ENCODE data around the gene PLEKHM3. TPM values are rescaled to one million over a fixed set of nuclear protein-coding genes. Genes with fewer than 3 reads are reported as not detected.

The PLEKHM3 gene
- total RNA-seq, 1 experiment from 2014 or later = 2.5 TPM

DNA sequence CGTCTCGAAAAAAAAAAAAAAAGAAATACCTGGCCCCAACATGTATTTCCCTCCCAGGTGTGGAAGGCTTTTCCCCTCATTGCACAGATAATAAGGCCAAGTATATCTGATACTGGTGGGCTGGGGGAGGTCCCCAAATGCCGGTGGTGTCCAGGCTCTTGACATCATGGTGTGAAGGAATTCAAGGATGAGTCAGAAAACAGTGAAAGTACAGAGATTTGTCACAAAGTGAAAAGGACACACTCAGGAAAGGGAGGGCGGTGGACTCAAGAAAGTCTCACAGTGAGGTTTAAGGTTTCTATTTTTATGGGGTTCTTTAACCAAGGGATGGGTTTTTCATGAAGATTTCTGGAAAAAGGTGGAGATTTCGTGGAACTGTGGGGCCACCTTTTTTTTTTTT, 217.8 kb downstream of the PLEKHM3 start:
- H3K4me1 ChIP-seq (ENCODE audit: control insufficient read depth, insufficient read depth, low read length) = peaks cover 5% of the 10 kb centered on the region
- DNase-seq (ENCODE audit: low read depth, low spot score) (no peak), ATAC-seq (no peak)
- intact Hi-C loops (cut with micrococcal nuclease; ENCODE audit: unreplicated experiment) = no loop called here
- no peaks in the 10 kb centered on the region for H3K27me3 ChIP-seq (ENCODE audit: control insufficient read depth, insufficient read depth, low read length)
- H3K27ac ChIP-seq (ENCODE audit: low read length) = no peak overlapping the region
- TF ChIP-seq, protein P1, sequence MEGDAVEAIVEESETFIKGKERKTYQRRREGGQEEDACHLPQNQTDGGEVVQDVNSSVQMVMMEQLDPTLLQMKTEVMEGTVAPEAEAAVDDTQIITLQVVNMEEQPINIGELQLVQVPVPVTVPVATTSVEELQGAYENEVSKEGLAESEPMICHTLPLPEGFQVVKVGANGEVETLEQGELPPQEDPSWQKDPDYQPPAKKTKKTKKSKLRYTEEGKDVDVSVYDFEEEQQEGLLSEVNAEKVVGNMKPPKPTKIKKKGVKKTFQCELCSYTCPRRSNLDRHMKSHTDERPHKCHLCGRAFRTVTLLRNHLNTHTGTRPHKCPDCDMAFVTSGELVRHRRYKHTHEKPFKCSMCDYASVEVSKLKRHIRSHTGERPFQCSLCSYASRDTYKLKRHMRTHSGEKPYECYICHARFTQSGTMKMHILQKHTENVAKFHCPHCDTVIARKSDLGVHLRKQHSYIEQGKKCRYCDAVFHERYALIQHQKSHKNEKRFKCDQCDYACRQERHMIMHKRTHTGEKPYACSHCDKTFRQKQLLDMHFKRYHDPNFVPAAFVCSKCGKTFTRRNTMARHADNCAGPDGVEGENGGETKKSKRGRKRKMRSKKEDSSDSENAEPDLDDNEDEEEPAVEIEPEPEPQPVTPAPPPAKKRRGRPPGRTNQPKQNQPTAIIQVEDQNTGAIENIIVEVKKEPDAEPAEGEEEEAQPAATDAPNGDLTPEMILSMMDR (IDR thresholded peaks at IDR 0.05) = no peak
- TF ChIP-seq POLR2AphosphoS5 (IDR thresholded peaks at IDR 0.05; ENCODE audit: low read depth, low read length) (no peak), TCF7L2 (IDR thresholded peaks at IDR 0.05; ENCODE audit: low read depth, low read length) (no peak), SIN3A (IDR thresholded peaks at IDR 0.05; ENCODE audit: borderline replicate concordance, insufficient read depth, low read depth, low read length) (no peak)
- TF ChIP-seq, protein P2, sequence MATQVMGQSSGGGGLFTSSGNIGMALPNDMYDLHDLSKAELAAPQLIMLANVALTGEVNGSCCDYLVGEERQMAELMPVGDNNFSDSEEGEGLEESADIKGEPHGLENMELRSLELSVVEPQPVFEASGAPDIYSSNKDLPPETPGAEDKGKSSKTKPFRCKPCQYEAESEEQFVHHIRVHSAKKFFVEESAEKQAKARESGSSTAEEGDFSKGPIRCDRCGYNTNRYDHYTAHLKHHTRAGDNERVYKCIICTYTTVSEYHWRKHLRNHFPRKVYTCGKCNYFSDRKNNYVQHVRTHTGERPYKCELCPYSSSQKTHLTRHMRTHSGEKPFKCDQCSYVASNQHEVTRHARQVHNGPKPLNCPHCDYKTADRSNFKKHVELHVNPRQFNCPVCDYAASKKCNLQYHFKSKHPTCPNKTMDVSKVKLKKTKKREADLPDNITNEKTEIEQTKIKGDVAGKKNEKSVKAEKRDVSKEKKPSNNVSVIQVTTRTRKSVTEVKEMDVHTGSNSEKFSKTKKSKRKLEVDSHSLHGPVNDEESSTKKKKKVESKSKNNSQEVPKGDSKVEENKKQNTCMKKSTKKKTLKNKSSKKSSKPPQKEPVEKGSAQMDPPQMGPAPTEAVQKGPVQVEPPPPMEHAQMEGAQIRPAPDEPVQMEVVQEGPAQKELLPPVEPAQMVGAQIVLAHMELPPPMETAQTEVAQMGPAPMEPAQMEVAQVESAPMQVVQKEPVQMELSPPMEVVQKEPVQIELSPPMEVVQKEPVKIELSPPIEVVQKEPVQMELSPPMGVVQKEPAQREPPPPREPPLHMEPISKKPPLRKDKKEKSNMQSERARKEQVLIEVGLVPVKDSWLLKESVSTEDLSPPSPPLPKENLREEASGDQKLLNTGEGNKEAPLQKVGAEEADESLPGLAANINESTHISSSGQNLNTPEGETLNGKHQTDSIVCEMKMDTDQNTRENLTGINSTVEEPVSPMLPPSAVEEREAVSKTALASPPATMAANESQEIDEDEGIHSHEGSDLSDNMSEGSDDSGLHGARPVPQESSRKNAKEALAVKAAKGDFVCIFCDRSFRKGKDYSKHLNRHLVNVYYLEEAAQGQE (IDR thresholded peaks at IDR 0.05; ENCODE audit: insufficient read depth in 1 of 2, low read depth in 2 of 2, low read length in 1 of 2) = no peak
- POLR2A ChIA-PET = no interaction called here
- CTCF ChIA-PET = no interaction called here
- no peaks in the 10 kb centered on the region for H3K9me3 ChIP-seq (ENCODE audit: control insufficient read depth, insufficient read depth, low read depth, low read length)
- no peaks in the 10 kb centered on the region for H3K36me3 ChIP-seq (ENCODE audit: control insufficient read depth, insufficient read depth, low read length)
- BruUV-seq (replicated peaks) = no TSS peak
- no peak overlapping the region for H3K4me3 ChIP-seq (ENCODE audit: low read depth in 2 of 2, low read length in 2 of 2)
- in situ Hi-C loops (cut with HindIII; ENCODE audit: low pct_unique_long_range_greater_than_20kb, low sequenced_read_pairs) = no loop called here

DNA sequence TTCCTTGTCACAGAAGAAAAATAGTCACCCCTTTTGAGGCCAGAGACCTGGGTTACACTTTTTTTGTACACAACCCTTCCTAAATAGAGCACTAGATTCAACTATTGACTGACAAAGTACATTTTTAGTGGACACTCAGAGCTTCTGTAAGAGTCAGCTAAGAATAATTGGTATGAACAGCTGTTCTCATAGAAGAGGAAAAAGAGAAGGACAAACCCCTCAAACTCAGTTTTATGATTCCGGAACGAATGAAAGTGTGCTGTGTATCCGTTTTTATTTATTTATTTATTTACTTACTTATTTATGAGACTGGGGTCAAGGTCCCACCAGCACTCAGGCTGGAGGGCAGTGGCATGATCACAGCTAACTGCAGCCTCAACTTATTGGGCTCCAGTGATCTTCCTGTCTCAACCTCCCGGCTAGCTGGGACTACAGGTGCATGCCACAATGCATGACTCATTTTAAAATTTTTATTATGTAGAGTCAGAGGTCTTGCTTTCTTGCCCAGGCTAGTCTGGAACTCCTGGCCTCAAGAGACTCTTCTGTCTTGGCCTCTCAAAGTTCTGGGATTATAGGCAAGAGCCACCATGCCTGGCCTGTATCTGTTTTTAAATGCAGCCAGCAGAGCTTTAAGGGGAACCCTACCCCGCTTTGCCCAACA, 219.6 kb downstream of the PLEKHM3 start:
- Histone ChIP-seq H3K27me3 (ENCODE audit: control insufficient read depth, insufficient read depth, low read length) (no peaks in the 10 kb centered on the region), H3K36me3 (ENCODE audit: control insufficient read depth, insufficient read depth, low read length) (no peaks in the 10 kb centered on the region), H3K9me3 (ENCODE audit: control insufficient read depth, insufficient read depth, low read depth, low read length) (no peaks in the 10 kb centered on the region), H3K4me1 (ENCODE audit: control insufficient read depth, insufficient read depth, low read length) (peaks cover 5% of the 10 kb centered on the region), H3K27ac (ENCODE audit: low read length) (no peak overlapping the region), H3K4me3 (ENCODE audit: low read depth in 2 of 2, low read length in 2 of 2) (no peak overlapping the region)
- BruUV-seq (replicated peaks) = no TSS peak
- DNase-seq (ENCODE audit: low read depth, low spot score) (no peak), ATAC-seq (peak; percentile 76)
- ChIA-PET POLR2A (no interaction called here), CTCF (no interaction called here)
- intact Hi-C loops (cut with micrococcal nuclease; ENCODE audit: unreplicated experiment) = no loop called here
- in situ Hi-C loops (cut with HindIII; ENCODE audit: low pct_unique_long_range_greater_than_20kb, low sequenced_read_pairs) = no loop called here
- TF ChIP-seq, protein P2 (IDR thresholded peaks at IDR 0.05; ENCODE audit: insufficient read depth in 1 of 2, low read depth in 2 of 2, low read length in 1 of 2) = no peak
- TF ChIP-seq, protein P1 (IDR thresholded peaks at IDR 0.05) = no peak
- no peak for TF ChIP-seq SIN3A (IDR thresholded peaks at IDR 0.05; ENCODE audit: borderline replicate concordance, insufficient read depth, low read depth, low read length)
- TF ChIP-seq POLR2AphosphoS5 (IDR thresholded peaks at IDR 0.05; ENCODE audit: low read depth, low read length) = no peak

Data from Panc1 (cell line).